HG02763 (cell line): ENCODE data around the gene FLII.
"Not testable (repeated sequence)": the region's sequence is repeated elsewhere in the genome, so short reads cannot be mapped to it uniquely, and the experiment has no call there.

Source experiments
- ATAC-seq: cut with Tn5 transposase; IDR thresholded peaks from one replicate; pipeline ENCODE4 v1.9.1; 2021; ENCODE audit warnings: mild to moderate bottlenecking, moderate library complexity; ENCODE audit not compliant: unreplicated experiment

FLII gene

DNA sequence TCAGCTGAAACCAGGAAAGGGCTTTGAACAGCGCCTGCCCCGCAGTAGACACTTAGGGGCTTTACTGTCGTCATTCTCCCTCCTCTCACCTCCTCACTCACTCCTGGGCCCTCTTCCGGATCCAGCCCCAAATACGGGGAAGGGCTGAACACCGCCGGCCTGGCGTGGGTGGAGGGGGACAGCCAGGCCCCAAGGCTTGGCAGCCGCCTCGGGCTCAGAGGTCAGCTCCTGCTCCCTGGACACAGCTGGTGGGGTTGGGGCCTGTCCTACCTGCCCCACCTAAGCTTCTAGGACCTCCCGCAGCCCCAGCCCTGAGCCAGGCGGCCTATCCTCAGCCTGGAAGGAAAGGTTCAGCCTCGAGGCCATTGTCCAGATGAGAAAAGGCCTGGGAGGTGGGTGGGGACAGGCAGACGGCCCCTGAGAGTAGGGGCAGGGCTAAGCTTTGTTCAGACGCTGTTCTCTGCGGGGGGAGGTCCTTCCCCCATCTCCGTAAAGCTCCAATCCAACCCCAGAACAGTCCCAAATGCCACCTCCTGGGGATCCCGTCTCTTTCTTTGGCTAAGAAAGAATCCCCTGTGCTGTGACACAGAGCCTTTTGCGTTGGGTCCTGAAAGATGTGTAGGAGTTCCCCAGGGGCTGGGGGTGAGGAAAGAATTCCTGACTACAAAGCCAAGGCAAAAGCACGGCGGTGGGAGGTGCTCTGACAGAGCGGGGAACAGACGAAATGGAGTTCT lies 34.0 kb downstream of the FLII start:
- ATAC-seq: no peak

DNA sequence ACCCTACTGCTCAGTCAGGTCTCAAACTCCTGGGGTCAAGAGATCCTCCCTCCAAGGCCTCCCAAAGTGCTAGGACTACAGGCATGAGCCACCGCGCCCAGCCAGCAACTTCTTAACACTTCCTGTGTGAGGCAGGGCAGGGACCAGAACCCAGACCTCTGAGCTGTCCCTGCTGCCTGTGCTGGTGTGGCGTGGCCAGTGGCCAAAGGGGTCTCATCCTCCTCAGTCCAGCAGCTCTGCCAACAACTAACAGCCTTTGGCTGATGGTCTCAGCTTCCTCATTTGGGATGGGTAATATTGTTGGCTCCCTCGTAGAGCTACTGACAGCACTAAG lies 34.5 kb downstream of the FLII start:
- no peak for ATAC-seq

DNA sequence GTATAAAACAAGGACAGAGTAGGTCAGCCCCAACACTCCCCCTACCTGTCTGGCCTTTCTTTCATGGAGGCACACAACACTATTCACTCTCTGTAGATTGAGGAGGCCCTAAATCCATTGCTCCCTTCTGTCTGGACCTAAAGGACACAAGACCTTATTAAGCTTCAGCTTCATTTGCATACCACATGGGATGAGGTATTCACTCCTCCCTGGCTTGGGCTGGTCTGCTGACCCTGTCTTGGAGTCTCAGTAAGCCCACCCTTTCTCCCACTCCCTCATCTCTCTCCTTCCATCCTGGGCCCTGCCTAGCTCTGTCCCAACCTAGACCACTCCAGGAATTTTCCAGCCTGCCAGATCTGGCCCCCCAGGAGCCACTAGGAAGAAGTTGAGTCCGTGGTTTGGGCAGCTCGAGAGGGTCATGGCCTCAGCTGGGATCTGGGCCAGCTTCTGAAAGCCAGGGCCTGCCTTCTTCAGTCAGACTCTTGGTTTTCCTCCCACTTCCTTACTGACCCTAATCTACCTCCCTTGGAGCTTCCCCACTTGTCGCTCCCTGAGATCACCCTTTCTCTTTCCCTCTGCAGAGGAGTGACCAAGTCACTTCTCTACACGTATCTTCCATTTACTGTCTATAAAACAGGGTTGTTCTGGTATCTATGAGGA lies 39.7 kb downstream of the FLII start:
- no peak for ATAC-seq

DNA sequence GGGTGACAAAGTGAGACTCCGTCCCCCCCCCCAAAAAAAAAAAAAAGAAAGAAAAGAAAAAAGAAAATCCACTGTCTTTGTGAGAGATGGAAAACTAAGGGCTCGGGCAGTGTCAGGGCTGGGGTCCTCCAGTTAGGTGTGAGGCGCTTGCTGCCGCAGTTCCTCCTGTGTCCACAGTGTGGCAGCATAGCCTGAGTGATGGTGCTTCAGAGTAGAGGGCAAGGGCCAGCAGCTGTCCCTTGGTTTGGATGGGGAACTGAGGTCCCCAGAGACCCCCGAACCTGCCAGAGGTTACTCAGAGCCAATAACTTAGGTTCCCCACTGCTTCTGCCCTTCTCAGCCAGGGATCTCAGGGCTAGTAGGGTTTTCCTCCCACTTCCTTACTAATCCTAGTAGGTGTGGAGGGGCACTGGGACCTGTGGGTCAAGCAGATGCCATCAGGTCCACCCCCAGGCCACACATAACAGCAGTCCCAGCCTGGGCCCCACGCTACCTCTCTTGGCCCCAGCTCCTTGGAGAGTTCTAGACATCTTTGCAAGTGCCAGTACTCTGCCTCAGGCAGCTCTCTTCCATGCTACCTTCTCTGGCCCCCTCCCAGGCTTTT lies 41.0 kb downstream of the FLII start:
- no peak for ATAC-seq

DNA sequence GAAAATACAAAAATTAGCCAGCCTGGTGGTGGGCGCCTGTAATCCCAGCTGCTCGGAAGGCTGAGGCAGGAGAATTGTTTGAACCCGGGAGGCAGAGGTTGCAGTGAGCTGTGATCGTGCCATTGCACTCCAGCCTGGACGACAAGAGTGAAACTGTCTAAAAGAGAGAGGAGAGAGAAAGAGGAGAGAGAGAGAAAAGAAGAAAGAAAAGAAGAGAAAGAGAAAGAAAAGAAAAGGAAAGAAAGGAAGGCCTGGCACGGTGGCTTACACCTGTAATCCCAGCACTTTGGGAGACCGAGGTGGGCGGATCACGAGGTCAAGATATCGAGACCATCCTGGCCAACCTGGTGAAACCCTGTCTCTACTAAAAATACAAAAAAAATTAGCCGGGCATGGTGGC lies 41.6 kb downstream of the FLII start:
- not testable (repeated sequence) for ATAC-seq

DNA sequence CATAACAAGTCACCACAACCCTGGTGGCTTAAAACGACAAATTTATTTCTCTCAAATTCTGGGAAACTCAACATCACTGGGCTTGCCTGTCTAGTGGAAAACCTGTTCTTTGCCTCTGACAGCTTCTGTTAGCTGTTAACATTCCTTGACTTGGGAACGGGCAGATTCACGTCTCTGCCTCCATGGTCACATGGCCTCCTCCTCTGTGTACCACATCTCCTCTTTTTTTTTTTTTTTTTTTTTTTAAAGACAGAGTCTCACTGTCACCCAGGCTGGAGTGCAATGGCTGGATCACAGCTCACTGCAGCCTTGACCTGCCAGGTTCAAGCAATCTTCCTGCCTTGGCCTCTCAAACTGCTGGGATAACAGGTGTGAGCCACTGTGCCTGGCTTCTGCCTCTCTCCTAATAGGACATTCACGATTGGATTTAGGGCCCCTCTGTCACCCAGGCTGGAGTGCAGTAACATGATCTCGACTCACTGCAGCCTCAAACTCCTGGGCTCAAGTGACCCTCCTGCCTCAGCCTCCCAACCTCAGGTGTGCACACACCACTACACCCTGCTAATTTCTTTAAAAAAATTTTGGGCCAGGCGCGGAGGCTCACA lies 44.8 kb downstream of the FLII start:
- ATAC-seq: no peak

DNA sequence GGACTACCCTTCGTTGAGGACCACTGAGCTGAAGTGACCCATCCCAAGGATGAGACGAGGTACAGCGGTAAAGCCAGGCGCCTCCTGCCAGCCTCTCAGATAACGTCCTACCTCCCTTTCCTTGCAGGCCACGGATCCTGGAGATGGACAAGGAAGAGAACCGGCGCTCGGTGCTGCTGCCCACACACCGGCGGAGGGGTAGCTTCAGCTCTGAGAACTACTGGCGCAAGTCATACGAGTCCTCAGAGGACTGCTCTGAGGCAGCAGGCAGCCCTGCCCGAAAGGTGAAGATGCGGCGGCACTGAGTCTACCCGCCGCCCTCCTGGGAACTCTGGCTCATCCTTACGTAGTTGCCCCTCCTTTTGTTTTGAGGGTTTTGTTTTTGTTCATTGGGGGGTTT lies 50.4 kb downstream of the FLII start:
- no peak for ATAC-seq

DNA sequence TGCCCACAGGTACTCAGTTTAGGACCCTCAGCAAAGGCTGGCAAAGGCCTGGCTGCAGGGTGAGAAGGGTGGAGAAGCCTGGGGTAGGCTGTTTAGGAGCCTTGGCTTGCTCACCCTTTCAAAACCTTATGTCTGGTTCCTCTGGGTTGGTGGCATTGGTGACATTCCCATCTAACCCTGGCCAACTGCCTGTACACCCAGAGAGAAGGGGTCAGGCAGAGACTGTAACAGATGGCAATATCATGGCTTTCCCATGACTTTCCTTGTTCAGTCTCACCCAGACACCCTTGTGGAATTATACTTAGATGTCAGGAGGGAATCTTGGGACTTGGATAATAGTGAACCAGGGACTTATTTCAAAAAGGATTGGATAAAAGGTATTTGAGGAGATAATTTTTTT lies 51.6 kb downstream of the FLII start:
- ATAC-seq: no peak

DNA sequence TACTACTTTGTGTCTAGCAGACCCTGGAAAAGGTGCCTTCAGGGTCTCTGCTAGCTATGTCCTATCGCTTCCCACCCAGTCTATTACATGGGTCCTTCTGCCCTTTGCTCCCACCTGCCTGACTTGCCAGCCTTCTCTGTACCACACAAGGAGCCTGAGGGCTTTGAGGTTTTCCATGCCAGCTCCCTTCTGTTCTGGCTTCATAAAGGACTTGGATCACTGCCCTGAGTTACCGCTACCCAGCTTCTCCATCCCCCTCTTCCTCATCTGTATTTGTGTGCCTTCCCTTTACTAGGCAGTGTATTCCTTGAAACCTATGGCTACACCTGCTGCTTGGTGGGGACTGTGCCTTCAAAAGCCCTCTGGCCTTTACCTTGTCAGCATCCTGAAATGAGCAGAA lies 52.7 kb downstream of the FLII start:
- no peak for ATAC-seq

DNA sequence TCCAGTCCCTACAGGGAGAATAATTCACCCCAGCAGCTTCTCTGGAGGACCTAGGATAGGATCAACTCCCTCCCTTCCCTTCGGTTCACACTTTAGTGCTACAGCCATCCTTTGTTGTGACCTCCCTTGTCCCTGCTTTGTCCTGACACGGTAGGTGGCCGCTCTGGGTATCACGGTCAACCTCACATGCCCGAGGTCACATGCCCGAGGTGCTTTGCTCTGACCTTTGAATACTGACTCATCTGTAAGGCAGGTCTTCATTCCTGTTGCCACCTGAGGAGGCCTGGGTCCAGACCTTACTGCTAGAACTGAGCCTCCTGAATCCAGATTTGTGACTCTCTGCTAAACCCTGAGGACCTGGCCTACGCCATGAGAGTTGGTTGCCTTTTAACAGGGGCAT lies 55.2 kb downstream of the FLII start:
- no peak for ATAC-seq

DNA sequence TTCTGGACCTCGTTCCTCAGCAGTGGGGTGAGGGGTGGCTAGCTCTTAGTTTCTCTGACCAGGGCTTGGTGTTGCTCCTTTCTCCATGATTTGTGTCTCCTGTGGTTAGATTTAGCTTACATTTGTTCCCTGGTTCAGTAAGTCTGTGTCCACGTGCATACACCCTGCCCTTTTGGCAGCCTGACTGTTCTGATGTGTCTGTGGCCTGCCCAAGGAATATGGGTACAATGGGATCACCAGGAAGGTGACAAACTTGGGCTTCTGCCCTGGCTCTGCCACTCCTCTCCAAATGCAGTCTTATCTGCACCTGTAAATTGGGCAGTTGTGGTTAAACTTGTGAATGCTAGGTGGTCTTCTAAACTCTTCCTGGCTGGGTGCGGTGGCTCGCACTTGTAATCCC lies 57.4 kb downstream of the FLII start:
- ATAC-seq: no peak

DNA sequence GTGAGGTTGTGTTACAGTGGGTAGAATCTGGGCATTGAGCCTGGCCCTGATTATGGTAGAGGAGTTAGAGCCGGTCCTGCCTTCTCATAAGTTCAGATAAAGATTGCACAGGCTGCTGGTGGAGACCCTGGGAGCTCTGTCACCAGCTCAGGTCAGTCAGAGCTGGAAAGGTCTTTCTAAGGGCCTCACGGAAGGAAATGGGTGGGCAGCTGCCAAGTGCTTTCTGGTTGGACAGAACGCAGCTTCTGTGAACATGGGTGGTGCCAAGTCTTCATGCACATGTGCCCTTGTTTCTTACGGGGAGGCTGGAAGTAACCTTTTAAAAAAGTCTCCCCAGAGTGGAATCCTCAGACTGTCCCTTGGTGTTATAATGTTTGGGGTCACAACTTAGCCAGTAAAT lies 60.0 kb downstream of the FLII start:
- no peak for ATAC-seq

DNA sequence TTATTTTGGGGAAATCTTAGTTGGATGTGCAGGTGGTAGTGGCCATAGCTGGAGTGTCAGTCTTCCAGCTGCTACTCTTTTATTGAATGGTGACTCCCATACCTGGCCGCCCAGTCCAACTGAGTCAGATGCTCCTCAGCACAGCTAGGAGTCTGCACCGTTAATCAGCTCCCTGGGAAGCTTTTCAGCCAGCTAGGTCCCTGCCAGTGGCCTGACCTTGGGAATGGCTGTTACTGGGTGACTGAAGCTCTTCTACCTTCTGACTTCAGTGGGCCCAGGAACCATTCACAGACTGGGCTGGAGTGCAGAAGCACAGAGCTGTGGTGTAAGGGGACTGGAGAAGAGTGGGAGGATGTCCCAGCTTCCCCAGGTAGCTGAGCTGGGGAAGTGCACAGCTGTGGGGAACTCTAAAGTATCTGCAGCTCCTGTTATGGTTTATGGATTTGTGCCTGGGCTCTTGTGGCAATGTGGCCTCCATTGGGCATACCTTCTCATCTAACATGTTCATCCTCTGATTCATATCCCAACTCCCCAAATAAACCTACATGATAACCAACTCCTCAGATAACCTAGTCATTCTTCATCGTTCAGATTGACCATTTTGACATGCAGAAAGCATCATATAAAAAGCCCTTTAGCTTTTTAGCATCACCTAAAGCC lies 60.9 kb downstream of the FLII start:
- ATAC-seq: no peak

DNA sequence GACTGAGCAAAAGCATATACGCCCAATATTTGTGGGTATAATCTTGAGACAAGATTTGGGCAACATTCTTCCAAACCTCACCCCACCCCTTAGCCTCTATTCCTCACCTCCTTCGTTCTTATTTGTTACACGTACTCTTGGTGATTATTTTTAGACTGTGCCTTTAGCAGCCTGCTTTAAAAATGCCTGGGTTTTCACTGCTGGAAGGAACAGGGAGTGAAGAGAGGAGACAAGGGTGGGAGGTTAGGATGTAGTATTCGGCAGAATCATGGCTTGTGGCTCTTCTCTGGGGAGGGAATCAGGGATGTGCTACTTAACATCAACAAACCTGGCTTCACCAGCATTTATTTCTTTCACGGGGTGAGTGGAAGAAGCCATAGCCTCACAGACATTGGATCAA lies 63.3 kb downstream of the FLII start:
- no peak for ATAC-seq
